Measurements from ENCODE around the gene TRAM2.

- no peak for TF ChIP-seq CTCF (IDR thresholded peaks at IDR 0.05)
- no peak for TF ChIP-seq EP300 (IDR thresholded peaks at IDR 0.05)
- no peak for TF ChIP-seq POLR2AphosphoS5 (IDR thresholded peaks at IDR 0.05)
- TF ChIP-seq POLR2A (IDR thresholded peaks at IDR 0.05): no peak
Observed at GRCh38 chr6:52537001-52537753, 39.7 kb downstream of the TRAM2 start.

All from suprapubic skin (tissue), 4 donors.